ENCODE measurements around the gene CCNY.
A peak's percentile ranks its signal among the peaks of the same experiment; 100 is the strongest.
"Not testable (repeated sequence)": the region's sequence is repeated elsewhere in the genome, so short reads cannot be mapped to it uniquely, and the experiment has no call there.

CCNY gene

DNA sequence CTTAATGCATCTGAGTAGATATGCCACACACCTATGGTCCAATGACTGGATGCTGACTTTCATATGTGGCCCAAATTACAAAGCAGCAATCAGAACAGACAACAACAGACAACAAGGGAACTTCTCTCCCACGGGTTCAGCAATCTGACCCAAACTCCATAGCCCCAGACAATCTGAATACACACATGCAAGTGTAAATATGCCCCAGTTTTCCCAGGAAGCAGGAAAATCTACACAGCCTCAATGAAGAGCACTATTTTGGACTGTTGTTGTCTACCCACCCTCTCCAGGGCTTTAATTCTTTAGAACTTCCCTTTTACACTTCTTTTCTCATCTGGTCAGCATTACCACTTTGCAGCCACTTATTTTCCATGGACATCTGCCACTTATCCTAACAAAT is 2.0 kb upstream of the CCNY start:
- DNase-seq, result no peak

DNA sequence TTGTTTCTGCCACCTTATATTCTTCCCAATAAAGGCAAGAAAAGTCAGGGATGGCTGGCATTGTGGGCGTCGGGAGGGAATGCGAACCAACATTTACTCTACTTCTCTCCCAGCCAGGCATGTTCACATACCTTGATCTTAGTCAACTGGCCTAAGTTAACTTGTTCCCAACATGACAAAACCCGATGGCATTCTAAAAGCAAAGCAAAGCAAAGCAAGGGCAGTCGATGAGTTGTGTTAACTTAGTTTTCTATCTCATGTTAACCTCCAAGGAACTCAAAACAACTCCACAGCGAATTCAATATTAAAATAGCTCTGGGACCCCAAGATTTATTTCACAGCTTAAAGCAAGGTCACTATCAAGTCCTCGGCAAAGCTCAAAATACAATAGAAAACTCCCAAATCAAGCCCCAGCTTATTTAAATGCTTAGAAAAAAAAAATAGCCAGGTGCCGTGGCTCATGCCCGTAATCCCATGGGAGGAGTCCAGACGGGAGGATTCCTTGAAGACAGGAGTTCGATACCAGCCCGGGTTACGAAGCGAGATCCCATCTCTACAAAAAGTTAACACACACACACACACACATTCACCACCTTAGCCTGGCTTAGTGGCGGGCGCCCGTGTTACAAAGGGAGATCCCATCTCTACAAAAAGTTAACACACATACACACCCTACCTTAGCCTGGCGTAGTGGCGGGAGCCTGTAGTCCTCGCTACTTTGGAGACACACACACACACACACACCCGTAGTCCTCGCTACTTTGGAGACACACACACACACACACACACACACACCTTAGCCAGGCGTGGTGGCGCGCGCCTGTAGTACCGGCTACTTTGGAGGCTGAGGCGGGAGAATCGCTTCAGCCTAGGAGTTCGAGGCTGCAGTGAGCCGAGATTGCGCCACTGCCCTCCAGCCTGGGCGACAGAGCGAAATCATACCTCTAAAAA is 901 bp upstream of the CCNY start:
- no peak for DNase-seq

DNA sequence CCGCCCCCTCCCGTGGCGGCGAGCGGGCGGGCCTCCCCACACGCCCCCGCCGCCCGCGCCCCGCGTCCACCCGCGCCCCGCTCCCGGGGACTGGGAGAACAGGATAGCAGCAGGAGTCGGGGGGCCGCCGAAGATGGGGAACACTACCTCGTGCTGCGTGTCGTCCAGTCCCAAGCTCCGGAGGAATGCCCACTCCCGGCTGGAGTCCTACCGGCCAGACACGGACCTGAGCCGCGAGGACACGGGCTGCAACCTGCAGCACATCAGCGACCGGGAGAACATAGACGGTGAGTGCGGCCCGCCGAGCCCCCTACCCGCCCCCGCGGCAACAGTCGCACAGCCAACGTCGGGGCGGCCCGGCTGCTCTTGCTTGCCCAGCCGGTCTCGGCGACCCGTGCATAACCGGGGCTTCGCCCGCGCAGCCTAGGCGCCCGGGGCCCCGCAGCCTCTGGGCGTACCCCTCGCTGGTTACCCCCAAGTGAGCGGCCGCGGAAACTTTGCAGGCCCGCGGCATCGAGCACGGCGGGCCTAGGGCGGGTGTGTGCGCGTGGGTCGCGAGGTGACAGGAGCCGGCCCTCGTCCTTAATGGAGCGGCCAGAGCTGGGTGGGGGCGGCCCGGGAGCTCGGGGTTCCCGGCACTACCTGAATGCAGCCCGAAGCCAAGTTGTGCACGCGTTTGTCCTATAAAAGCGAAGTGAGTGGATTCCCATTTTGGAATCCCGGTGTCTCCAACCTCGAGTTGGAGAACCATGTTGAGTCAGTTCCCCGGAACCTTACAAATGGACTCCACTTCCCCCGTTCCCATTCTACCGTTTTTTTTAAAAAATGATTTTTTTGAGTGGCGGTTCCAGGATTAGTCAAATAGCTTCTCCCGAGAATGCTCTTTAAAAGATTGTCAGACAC is 863 bp downstream of the CCNY start:
- peak; percentile 11 for DNase-seq

DNA sequence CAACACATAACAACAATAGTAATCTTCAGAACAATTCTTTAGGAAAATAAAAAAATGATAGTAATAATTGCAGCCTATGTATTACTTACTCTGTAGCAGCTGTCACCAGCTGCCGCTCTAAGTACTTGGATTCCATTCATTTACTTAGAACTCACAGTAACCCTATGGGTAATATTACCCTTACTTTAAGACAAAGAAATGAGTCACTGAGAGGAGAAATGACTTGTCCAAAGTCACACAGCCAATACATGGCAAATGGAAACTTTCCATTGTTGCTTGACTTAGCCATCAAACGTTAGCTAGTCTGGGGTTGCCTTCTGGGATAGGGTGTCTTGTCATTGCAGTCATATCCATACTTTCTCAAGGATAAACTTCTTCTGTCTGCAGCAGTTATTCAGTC is 3.6 kb downstream of the CCNY start:
- no peak for DNase-seq

DNA sequence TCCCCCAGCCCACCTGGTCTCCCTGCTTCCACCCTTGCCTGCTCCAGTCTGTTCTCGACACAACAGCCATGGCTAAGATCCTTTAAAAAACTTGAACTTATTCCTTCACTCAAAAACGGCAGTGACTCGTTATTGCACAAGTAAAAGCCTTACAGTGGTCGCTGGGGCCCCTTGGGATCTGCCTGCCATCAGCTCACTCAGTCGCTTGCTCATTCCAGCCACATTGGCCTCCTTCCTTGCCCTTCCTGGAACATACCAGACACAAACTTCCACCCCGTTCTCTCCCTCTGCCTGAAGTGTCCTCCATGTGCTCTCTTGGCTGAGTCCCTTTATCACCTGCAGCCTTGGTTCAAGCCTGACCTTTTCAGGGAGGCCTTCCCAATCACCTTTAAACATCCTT is 4.7 kb downstream of the CCNY start:
- no peak for DNase-seq

DNA sequence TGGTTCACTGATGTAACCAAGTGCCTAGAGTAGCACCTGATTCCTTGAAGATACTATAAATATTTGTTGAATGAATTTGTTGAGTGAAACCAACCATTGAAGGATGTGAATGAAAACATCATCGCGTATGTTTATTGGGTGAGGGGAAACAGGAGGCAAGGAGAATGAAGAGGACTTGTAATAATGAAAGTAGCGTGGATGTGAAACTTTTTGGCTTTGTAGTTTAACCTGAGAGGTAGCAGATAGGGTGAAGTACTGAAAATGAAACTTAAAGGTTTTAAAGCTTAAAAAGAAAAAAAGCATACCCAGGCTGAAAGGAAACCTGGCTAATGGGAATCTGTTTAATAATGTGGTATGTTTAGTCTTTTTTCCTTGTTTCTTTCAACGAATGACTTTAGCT is 5.2 kb downstream of the CCNY start:
- DNase-seq, result no peak

DNA sequence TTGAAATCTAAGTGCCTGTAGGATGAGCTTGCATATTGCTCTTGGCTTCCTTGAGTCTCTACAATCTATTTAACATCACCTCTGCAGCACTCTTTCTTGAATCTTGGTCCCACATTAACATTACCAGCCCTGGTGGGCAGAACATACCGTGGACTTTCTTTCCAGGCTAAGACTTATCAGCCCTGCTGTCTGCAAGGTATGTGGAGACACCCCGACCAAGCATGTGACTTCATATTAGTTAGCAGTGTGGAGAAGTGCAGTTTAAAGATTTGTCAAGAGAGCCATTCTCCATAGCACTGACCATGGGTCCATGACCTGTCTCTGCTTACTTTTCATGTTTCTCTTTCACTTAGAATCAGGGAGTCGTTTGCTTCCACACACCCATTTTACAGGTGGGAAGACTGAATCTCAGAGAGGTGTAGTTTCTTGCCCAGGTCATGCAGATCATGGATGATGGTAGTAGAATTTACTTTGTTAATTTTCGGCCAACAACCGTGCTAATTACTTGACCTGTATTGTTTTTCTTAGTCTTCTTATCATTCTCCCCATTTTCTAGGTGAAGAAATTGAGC is 6.0 kb downstream of the CCNY start:
- DNase-seq, result no peak

DNA sequence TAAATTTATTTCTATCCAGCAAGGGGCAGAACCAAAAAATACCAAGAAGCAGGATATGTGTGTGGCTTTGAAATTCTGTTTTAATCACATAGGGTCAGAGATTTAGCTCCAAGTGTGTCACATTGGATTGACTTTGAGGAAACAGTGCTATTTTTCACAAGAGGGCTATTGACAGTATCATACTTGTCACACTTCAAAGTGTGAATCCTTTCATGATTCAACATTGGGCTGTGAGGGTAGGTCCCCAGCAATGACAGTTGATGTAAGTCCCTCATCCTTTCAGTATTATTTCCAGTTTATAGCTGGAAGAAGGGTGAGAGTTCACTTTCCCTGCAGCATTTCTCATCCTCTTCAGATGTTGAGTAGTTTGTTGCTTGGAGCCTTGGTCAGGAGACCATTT is 7.4 kb downstream of the CCNY start:
- DNase-seq, result no peak

DNA sequence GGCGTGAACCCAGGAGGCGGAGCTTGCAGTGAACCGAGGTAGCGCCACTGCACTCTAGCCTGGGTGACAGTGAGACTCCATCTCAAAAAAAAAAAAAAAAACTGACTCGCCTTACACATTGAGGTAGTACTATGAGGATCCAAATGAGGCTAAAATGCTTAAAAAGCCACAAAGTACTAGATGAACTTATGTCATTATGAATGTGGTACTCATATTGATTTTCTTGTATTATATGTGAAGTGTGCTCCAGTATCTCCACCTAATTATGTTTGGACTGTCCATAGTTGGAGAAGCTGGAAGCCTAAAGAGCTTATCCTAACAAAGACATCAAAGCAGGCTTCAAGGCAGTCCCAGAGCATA is 9.1 kb downstream of the CCNY start:
- DNase-seq, result no peak

DNA sequence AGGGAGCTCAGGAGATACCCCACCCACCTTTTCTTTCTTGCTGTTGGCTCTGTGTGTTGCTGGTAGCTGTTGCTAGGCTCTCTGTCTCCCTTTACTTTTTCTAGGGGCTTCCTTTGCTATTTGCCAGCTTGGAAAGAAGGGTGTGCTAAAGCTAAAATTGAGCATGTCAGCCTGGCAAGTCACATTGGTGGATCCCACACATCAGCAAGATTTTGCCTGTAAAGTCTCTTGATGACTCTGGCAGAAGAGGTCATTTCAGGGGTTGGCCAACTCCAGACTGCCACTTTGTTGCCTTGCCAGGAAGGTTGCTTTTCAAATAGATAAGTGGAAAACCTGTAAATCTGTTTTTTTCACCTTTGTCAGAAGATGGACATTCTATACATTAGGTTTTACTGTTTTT is 9.9 kb downstream of the CCNY start:
- no peak for DNase-seq

DNA sequence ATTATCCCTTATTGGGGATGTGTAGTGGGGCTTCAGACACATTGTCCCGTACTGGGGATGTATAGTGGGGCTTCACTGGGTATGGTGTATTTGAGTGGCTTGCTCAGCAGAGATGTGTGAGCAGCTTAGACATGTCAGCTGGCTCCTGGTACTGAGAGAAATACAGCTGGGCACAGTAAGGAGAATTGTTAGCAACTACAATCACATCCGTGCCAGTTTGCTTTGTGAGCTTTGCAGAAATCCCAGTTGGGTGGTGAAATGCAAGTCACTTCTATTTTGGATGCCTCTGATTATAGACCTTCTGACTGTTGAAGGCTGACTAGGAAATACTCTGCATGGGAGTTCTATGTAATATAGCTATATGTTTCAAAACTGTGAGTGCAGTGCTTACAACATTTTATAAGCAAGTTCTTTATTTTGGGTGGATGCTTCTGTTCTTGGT is 10.8 kb downstream of the CCNY start:
- DNase-seq, result no peak

DNA sequence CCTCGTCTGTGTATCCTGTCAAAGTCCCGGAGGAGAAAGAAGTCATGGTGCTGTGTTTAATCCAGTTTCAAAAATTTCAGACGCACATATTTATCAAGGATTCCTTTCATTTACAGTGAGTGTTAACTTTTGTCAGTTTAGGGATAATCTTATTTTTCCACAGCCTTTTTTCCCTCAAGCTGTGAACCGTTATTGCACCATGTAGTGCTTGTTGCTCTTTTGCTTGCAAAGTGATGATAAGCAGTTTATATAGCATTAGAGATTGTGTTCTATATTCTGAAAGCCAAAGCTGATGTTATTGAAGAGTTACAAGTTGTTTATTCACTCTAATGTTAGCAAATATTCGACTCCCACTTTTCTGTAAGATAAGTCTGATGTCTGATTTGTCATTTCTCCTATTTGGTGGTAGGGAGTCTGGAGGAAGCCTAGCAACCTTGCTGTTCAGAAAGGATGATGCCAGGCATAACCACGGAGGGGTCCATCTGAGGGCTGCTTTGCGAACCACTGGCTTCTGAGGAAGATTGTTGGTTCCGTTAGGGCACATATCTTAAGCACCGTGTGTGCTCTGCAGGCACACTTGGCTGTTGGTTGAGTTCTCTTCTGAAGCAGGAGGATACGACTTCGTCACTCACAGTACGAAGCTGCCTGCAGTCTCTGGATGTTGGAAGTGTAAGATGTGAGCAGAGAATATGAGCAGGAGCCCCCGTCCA is 11.7 kb downstream of the CCNY start:
- no peak for DNase-seq

DNA sequence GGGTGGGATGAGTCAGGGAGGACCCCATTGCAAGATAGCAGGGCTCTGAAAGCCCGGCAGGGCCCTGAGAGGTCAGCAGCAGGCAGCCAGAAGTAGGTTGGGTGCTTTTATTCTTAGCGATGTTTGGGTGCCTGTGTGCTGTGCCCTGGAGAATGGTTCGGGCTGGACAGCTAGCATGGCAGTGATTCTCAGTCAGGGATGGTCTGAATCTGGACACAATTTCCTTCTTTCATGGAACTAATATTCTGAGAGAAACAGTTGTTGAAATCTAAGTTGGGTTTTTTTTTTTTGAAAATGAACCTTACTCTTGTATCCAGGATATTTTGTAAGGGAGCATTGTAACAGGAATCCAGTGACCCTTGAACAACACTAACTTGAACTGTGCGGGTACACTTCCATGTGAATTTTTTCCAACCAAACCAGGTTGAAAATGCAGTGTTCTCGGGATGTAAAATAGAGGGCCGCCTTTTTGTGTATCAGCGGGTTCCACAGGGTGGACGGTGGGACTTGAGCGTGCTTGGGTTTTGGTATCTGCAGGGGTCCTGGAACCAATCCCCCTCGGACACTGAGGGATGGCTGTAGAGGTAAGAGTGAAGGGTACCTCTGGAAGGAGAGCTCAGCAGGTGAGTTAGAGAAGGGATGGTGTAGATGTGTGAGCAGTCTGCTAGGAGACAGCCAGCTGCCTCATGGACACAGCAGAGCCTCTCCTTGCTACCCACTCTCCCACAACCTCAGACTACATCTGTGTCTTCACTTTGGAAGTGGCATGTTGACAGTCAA is 12.5 kb downstream of the CCNY start:
- no peak for DNase-seq

DNA sequence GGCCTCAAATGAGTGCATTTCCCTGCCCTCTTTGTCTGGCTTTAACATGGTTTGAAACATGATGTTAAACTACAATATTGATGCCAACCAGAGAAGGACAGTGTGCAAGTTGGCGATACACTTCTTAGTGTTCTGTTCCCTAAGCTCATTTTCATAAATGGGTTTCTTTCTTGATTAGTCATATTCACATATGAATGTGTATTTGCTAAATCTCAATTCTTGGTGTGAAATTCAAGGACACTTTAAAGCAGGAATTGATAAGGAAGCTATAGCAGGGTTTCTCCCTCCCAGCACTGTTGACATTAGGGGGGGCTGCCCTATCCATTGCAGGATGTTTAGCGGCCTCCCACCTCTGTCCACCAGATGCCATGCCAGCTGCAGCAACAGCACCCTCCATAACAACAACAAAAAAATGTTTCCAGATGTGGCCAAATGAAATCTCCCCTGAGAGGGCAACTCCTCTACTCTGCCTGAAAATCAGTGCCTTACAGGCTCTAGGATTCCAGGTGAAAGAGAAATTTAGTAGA is 13.1 kb downstream of the CCNY start:
- no peak for DNase-seq

DNA sequence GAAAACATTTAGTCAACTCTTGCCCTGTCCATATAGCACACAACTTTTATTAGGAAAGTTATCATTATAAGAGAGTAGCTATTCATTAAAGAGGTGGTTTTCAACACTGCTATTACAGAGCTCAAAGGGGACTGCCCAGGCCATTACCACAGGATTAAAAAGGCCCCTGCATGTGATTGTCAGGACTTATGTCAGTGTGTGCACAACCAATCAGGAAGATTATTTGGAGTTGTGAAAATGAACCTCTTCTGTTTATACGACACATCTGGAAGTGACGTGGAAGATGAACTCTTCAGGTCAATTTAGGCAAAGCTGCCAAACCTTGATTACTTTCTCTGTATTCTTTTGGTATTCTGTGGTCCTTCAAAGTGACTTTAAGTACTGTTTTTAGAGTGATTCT is 14.7 kb downstream of the CCNY start:
- no peak for DNase-seq

DNA sequence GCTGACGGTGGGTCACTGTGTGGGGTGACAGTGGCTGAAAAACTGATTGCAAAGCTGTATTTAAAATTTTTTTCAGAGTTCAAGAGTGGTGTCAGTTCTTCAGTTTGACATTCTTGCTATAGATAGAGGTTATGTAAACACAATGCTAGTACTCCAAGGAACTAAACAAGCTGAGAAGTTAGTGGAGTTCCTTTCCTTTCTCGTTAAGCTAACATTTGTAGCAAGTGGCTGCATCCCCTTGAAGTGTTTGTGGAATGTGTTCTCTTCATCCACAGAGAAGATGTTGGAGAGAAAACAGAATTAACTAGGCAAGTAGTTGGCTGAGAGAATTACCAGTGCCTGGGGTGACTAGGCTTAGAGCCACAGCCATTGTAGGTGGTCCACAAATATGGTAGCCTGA is 15.8 kb downstream of the CCNY start:
- DNase-seq, result no peak

DNA sequence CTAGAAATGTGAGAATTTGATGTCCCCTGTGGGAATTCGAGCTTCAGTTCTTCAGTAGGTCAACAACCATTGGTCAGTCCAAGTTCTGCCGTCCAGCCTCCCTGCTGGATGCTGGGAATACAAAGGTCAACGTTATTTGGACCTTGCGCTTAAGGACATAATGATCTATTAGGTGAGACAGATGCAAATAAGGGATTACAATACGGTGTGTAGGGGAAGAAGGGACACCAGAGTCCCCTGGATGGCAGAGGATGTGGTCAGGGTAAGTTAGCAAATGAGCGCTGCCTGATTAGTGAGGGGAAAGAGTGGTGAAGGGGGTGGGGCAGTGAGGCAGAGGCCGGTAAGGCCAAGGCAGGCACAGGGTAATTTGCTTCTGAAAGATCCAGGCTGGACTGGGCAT is 16.2 kb downstream of the CCNY start:
- no peak for DNase-seq

DNA sequence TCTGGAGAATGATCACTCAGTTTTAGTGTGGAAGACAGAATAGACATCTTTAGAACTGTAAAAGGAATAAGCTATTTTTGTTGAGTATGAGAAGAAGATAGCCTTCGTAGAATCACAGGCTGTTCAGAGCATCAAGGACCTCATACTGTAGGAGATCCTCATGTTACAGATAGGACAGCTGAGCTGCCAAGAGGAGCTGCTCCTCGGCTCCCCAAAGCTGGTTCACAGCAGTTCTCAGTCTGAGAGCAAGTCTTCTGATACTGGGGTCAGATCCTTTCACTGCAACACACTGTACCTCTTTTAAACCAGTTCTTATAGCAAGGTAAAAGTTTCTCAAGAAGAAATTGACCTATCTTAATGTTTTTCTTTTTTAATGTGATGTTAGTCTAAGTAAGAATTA is 17.1 kb downstream of the CCNY start:
- DNase-seq, result no peak

DNA sequence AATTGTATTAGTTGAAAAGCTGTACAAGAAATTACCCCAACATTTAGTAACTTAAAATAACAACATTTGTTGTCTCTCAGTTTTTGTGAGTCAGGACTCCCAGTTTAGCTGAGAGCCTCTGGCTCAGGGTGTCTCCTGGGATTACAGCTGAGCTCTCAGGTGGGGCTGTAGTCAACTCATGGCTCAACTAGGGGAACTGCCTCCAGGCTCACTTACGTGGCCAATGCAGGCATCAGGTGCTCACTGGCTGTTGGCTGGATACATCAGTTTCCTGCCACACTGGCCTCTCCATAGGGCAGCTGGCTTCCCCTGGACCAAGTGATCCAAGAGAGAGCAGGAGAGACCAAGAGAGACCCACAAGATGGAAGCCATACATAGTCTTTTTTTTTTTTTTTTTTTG is 17.5 kb downstream of the CCNY start:
- DNase-seq, result no peak

DNA sequence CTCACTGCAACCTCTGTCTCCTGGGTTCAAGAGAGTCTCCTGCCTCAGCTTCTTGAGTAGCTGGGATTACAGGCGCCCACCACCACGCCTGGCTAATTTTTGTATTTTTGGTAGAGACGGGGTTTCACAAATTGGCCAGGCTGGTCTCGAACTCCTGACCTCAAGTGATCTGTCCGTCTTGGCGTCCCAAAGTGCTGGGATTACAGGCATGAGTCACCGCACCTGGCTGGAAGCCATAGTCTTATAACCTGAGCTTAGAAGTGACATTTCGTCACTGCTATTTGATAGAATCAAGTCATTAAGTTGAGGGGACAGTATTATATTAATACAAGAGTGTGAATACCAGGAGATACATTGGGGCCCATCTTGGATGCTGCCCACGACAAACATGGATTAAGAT is 17.9 kb downstream of the CCNY start:
- DNase-seq, result not testable (repeated sequence)

DNA sequence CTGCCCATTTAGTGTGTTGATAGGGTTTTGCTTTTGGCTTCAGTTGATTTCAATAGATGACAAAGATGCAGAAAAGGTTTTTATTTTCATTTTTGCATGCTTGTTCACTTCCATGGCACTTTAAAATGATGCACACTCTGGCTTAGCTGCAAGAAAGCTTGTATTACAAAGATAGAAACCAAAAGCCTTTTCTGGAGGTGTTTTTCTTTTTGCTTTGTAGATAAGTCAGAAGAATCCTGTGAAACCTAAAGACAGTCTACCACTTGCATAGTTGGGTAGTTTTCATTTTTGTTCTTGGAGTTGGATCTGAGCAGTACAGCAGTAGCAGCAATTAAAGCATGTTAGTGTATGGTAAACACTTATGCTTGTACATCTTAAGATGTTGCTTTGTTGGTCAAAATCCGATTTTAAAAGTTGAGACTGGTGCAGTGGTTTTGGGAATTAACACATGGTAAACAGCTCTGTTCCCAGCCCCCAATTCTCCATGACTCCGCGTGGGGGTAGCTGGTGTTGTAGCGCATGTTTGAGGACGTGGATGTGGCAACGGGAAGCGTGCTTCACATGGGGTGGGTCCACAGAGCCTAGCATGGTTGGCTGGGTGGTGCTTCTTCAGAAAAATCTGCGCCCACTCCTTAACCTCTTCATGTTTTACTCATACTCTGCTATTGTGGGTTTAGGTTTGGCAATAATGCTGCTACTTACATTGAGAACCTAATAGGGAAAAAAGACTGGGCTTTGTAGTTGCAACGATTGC is 19.8 kb downstream of the CCNY start:
- no peak for DNase-seq

Data from effector CD8-positive, alpha-beta T cell (primary cell).